ENCODE measurements around the gene DZANK1.

DNA sequence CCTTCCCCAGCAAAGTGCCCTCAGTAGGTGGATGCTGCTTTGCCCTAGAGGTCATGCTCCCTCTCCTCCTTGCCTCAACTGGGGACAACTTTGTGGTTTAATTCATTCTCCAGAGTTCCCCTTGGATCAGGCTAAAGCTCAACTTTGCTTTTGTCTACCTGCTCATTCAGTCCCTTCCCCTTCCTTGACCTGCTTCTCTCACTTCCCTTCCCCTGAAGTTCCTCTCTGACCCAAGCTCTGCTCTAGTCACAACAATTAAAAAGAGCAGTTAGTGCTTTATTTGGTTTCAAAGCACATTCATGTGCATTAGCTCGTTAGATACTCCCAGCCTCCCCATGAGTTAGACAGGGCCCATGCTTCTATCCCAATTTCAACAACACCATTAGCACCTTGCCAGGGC is 71.3 kb downstream of the DZANK1 start:
- TF ChIP-seq ETS1 (conservative IDR thresholded peaks at IDR 0.05; ENCODE audit: control insufficient read depth, low read depth, low read length), result no peak
- no peak for TF ChIP-seq ZBTB34 (CRISPR knock-in tag; IDR thresholded peaks at IDR 0.05)
- TF ChIP-seq MLLT1 (IDR thresholded peaks at IDR 0.05), result no peak
- no peak for TF ChIP-seq ZNF644 (tag; IDR thresholded peaks at IDR 0.05; ENCODE audit: low read depth)
- no peak for TF ChIP-seq CBFB (CRISPR knock-in tag; IDR thresholded peaks at IDR 0.05)
- no peak for TF ChIP-seq JUNB (CRISPR knock-in tag; conservative IDR thresholded peaks at IDR 0.05)
